Measurements from ENCODE around the gene ARID1B. TPM values are rescaled to one million over a fixed set of nuclear protein-coding genes. Genes with fewer than 3 reads are reported as not detected.

Gene ARID1B
- total and polyA plus RNA-seq, 2 of the 4 experiments (the other 2 are of a cell fraction): 14.5 to 20.1 TPM

- in situ Hi-C loops (cut with MboI; ENCODE audit: low sequenced_read_pairs) (loop anchor here (10.0 kb wide), 1 partner anchor 166 kb away; no protein-coding TSS in a partner anchor), intact Hi-C loops (cut with micrococcal nuclease) (loop anchor here (5.0 to 10.0 kb wide), 3 partner anchors 72 to 324 kb away; no protein-coding TSS in a partner anchor), dilution Hi-C loops (cut with HindIII; ENCODE audit: low sequenced_read_pairs, unreplicated experiment) (no loop called here)
- ATAC-seq (ENCODE audit: low read depth): no peak
- Histone ChIP-seq H2BK5ac (ENCODE audit: low read depth, low read length, poor library complexity, severe bottlenecking) (no peak overlapping the region), H3K4me2 (ENCODE audit: low read depth, low read length) (no peak overlapping the region), H4K91ac (ENCODE audit: insufficient read depth, low read depth, low read length) (no peak overlapping the region), H2AK9ac (replicated peaks; ENCODE audit: low read depth, low read length, poor library complexity) (no peak overlapping the region), H3K9me1 (ENCODE audit: insufficient read depth, low read length) (peaks cover 17% of the 10 kb centered on the region), H3K9ac (ENCODE audit: low read depth, low read length) (no peak overlapping the region), H2BK120ac (ENCODE audit: low read depth, low read length) (no peak overlapping the region), H3K18ac (ENCODE audit: low read depth, low read length) (no peak overlapping the region), H2AK5ac (ENCODE audit: low read depth, low read length) (no peak overlapping the region), H3K27me3 (ENCODE audit: control insufficient read depth, insufficient read depth, low read length) (no peaks in the 10 kb centered on the region), H3K79me1 (ENCODE audit: low read depth in 1 of 2, low read length in 2 of 2) (peaks cover 17 to 58% of the 10 kb centered on the region in 2 experiments), H2AFZ (replicated peaks; ENCODE audit: low read length, poor library complexity) (no peak overlapping the region), H3K14ac (replicated peaks; ENCODE audit: low read depth, low read length) (no peak overlapping the region), H2BK20ac (ENCODE audit: low read depth, low read length) (no peak overlapping the region), H4K5ac (ENCODE audit: low read depth, low read length) (no peak overlapping the region), H3K4me3 (ENCODE audit: insufficient read depth, low read depth, low read length) (no peak overlapping the region), H3K4me1 (ENCODE audit: control insufficient read depth, insufficient read depth, low read length) (peaks cover 13% of the 10 kb centered on the region), H3K27ac (ENCODE audit: insufficient read depth, low read length) (no peak overlapping the region), H3K4ac (ENCODE audit: low read depth, low read length) (no peak overlapping the region), H3K36me3 (ENCODE audit: control insufficient read depth, insufficient read depth, low read length) (no peaks in the 10 kb centered on the region), H3K56ac (ENCODE audit: extremely low read depth, insufficient read depth, low read length) (no peak overlapping the region), H3K9me3 (ENCODE audit: control insufficient read depth, insufficient read depth, low read length) (no peaks in the 10 kb centered on the region), H4K8ac (ENCODE audit: low read depth in 2 of 2, low read length in 2 of 2) (no peak overlapping the region), H3K23ac (ENCODE audit: low read depth, low read length) (no peak overlapping the region), H2BK15ac (ENCODE audit: low read depth, low read length) (no peak overlapping the region), H4K20me1 (ENCODE audit: insufficient read depth, low read length) (peaks cover 19% of the 10 kb centered on the region; the same call in 1 of the 2 replicates)
- TF ChIP-seq CHD1 (IDR thresholded peaks at IDR 0.05; ENCODE audit: low read depth, low read length): no peak
- TF ChIP-seq RAD21 (IDR thresholded peaks at IDR 0.05; ENCODE audit: low read length): no peak
- TF ChIP-seq RFX5 (IDR thresholded peaks at IDR 0.05; ENCODE audit: low read depth, low read length): no peak
- TF ChIP-seq BHLHE40 (IDR thresholded peaks at IDR 0.05; ENCODE audit: low read depth, low read length): no peak
- no peak for TF ChIP-seq POLR2A (IDR thresholded peaks at IDR 0.05; ENCODE audit: low read depth, low read length)
- TF ChIP-seq MXI1 (IDR thresholded peaks at IDR 0.05; ENCODE audit: borderline replicate concordance, low read depth, low read length): no peak
- TF ChIP-seq USF2 (IDR thresholded peaks at IDR 0.05; ENCODE audit: low read depth, low read length): no peak
- TF ChIP-seq FOS (IDR thresholded peaks at IDR 0.05; ENCODE audit: low read depth, low read length): no peak
- no peak for TF ChIP-seq CEBPB (IDR thresholded peaks at IDR 0.05; ENCODE audit: low read depth, low read length)
- ChIA-PET POLR2A (ENCODE audit: unreplicated experiment) (no interaction called here), CTCF (interaction anchor here (0.7 kb wide), 1 partner anchor 71 kb away, joined by 7 read pairs; no protein-coding TSS in a partner anchor)
- no peak for DNase-seq
- no CpG with 5 or more reads among the region's 5 CpGs for WGBS, 2 experiments (ENCODE audit: extremely low coverage in 2 of 2, insufficient read length in 1 of 2)
- no TSS peak for BruUV-seq (replicated peaks)
These were observed 173.4 kb downstream of the ARID1B start for GRCh38 chr6:156950531-156950930.

All from IMR-90 (cell line).